ENCODE data around the gene ENOX1.

GRCh38 chr13:43564952-43565351, 221.8 kb downstream of the ENOX1 start:
- no peak for TF ChIP-seq CTCF (IDR thresholded peaks at IDR 0.05; ENCODE audit: low read depth, low read length)
- no peak for TF ChIP-seq EZH2phosphoT487 (IDR thresholded peaks at IDR 0.05; ENCODE audit: low read depth)
